Gastrocnemius medialis (tissue), 4 donors: ENCODE data around the gene CALM1. TPM values are rescaled to one million over a fixed set of nuclear protein-coding genes. Genes with fewer than 3 reads are reported as not detected.

Experiments used
- ATAC-seq, 2 donors: fragments of 150-250 bp; one replicate each; pipeline ENCODE4 v1.9.1; 2016
- DNase-seq, 2 donors: peaks; one replicate each; pipeline ENCODE4 v3.0.0-alpha.2; 2019
- H3K27ac ChIP-seq, 4 donors: fragments of 200-600 bp; sonication (generic); 1 replicate in 1 of 4; 2 replicates in 3 of 4; pipeline ENCODE4 v1.5.1; 2016 to 2018; ENCODE audit warnings: mild to moderate bottlenecking in 2 of 4, moderate library complexity in 1 of 4
- H3K27me3 ChIP-seq, 3 donors: fragments of 200-600 bp; sonication (generic) in 2 of 3; 1 replicate in 1 of 3; 2 replicates in 2 of 3; pipeline versions ENCODE4 v1.5.1 to v1.6.0; 2016 to 2019; ENCODE audit warnings: mild to moderate bottlenecking in 1 of 3, moderate library complexity in 1 of 3
- H3K36me3 ChIP-seq, 2 donors: fragments of 200-600 bp; sonication (generic) in 1 of 2; one replicate each; pipeline ENCODE4 v1.5.1; 2017 to 2018
- H3K4me1 ChIP-seq, 2 donors: fragments of 200-600 bp; sonication (generic) in 1 of 2; one replicate each; pipeline ENCODE4 v1.5.1; 2016 to 2017; ENCODE audit warnings: mild to moderate bottlenecking in 2 of 2
- H3K4me3 ChIP-seq, 4 donors: fragments of 200-600 bp; sonication (generic) in 3 of 4; 1 replicate in 1 of 4; 2 replicates in 3 of 4; pipeline ENCODE4 v1.5.1; 2016 to 2019; ENCODE audit warnings: mild to moderate bottlenecking in 2 of 4
- H3K9me3 ChIP-seq, 3 donors: fragments of 200-600 bp; sonication (generic) in 2 of 3; 1 replicate in 1 of 3; 2 replicates in 2 of 3; pipeline ENCODE4 v1.5.1; 2016 to 2019
- CTCF ChIP-seq, 5 experiments: fragments of 450-650 bp in 3 of 5; fragments of 200-600 bp in 2 of 5; sonication (generic) in 2 of 5; IDR thresholded peaks in 4 of 5; conservative IDR thresholded peaks in 1 of 5; 1 replicate in 4 of 5; 2 replicates in 1 of 5; pipeline ENCODE4 v1.5.1; 2016 to 2019; ENCODE audit warnings: antibody characterized with exemption in 5 of 5, mild to moderate bottlenecking in 3 of 5, moderate library complexity in 3 of 5
- POLR2A ChIP-seq, 2 donors: fragments of 450-650 bp; IDR thresholded peaks; one replicate each; pipeline ENCODE4 v1.6.1; 2017; ENCODE audit warnings: antibody characterized with exemption in 2 of 2, mild to moderate bottlenecking in 2 of 2, moderate library complexity in 2 of 2
- in situ Hi-C, 4 donors: fragments of 200-750 bp; cut with MboI; loops; one replicate each; pipeline versions ENCODE4 v1.15.0 to v1.8.0; 2017; ENCODE audit warnings: low sequenced_read_pairs in 4 of 4
- intact Hi-C: fragments of 100-400 bp; cut with DNase I; formaldehyde crosslinking; loops from one replicate; pipeline ENCODE4 v1.15.1; 2023; ENCODE audit warnings: low total_unique reads
- total RNA-seq, 4 donors: library from RNA; depleted of rRNA; stranded (reverse); fragments of >200 nt; gene quantifications; one replicate each; pipeline versions ENCODE4 v1.1.0 to v1.2.3, GENCODE V29; 2016

Gene CALM1
- total RNA-seq, 4 donors from 2014 or later = 466 to 1,278 (median 1,009) TPM

- peaks cover 38 to 43% of the 10 kb centered on the region in 2 donors for H3K4me1 ChIP-seq
- no peaks in the 10 kb centered on the region for H3K27me3 ChIP-seq
- TF ChIP-seq CTCF (IDR thresholded peaks at IDR 0.05 in 4 of 5, conservative IDR thresholded peaks at IDR 0.05 in 1 of 5) (no peak), POLR2A (IDR thresholded peaks at IDR 0.05) (no peak)
- intact Hi-C loops (loop anchor here (5.0 kb wide), 1 partner anchor 115 kb away; no protein-coding TSS in a partner anchor), in situ Hi-C loops (loop anchor here in 3 of 4 donors (10.0 kb wide), 2 partner anchors 288 to 348 kb away; no protein-coding TSS in a partner anchor)
- H3K27ac ChIP-seq = peak overlapping the region; percentile 73 to 94 (median 94)
- H3K4me3 ChIP-seq = no peak overlapping the region
- peaks cover 0 to 42% of the 10 kb centered on the region in 2 donors for H3K36me3 ChIP-seq
- DNase-seq (no peak), ATAC-seq (no peak)
- no peaks in the 10 kb centered on the region for H3K9me3 ChIP-seq
Measured at GRCh38 chr14:90407230-90407629, 10.4 kb downstream of the CALM1 start.

- in situ Hi-C loops = loop anchor here in 3 of 4 donors (10.0 kb wide), 2 partner anchors 286 to 346 kb away; no protein-coding TSS in a partner anchor
- DNase-seq (no peak), ATAC-seq (no peak)
- intact Hi-C loops = loop anchor here (5.0 kb wide), 1 partner anchor 114 kb away; no protein-coding TSS in a partner anchor
- peaks cover 0 to 27% of the 10 kb centered on the region in 2 donors for H3K36me3 ChIP-seq
- H3K9me3 ChIP-seq = no peaks in the 10 kb centered on the region
- peak overlapping the region; percentile 63 to 94 (median 94) for H3K27ac ChIP-seq
- no peaks in the 10 kb centered on the region for H3K27me3 ChIP-seq
- no peak overlapping the region for H3K4me3 ChIP-seq
- TF ChIP-seq POLR2A (IDR thresholded peaks at IDR 0.05) (no peak), CTCF (IDR thresholded peaks at IDR 0.05 in 4 of 5, conservative IDR thresholded peaks at IDR 0.05 in 1 of 5) (no peak)
- peaks cover 25 to 29% of the 10 kb centered on the region in 2 donors for H3K4me1 ChIP-seq
Measured at GRCh38 chr14:90408713-90409112, 11.9 kb downstream of the CALM1 start.

- H3K4me3 ChIP-seq = no peak overlapping the region
- no peaks in the 10 kb centered on the region for H3K27me3 ChIP-seq
- in situ Hi-C loops (loop anchor here in 3 of 4 donors (10.0 kb wide), 2 partner anchors 286 to 346 kb away; no protein-coding TSS in a partner anchor), intact Hi-C loops (loop anchor here (5.0 kb wide), 1 partner anchor 113 kb away; no protein-coding TSS in a partner anchor)
- DNase-seq = no peak
- peak; percentile 47 to 60 for ATAC-seq
- peaks cover 21 to 23% of the 10 kb centered on the region in 2 donors for H3K4me1 ChIP-seq
- H3K36me3 ChIP-seq = peaks cover 0 to 22% of the 10 kb centered on the region in 2 donors
- no peaks in the 10 kb centered on the region for H3K9me3 ChIP-seq
- peak overlapping the region; percentile 63 to 94 (median 94) for H3K27ac ChIP-seq
- TF ChIP-seq POLR2A (IDR thresholded peaks at IDR 0.05) = no peak
- TF ChIP-seq CTCF (IDR thresholded peaks at IDR 0.05 in 4 of 5, conservative IDR thresholded peaks at IDR 0.05 in 1 of 5) = no peak
Measured at GRCh38 chr14:90409209-90409730, 12.4 kb downstream of the CALM1 start.

GRCh38 chr14:90412058-90412457 lies 15.2 kb downstream of the CALM1 start:
- in situ Hi-C loops = no loop called here

More at GRCh38 chr14:90412058-90412457, 15.2 kb downstream of the CALM1 start:
- Histone ChIP-seq H3K27me3 (no peaks in the 10 kb centered on the region), H3K36me3 (no peaks in the 10 kb centered on the region), H3K4me3 (no peak overlapping the region), H3K4me1 (peaks cover 0 to 14% of the 10 kb centered on the region in 2 donors), H3K9me3 (no peaks in the 10 kb centered on the region), H3K27ac (no peak overlapping the region)
- TF ChIP-seq CTCF (IDR thresholded peaks at IDR 0.05 in 4 of 5, conservative IDR thresholded peaks at IDR 0.05 in 1 of 5) (no peak), POLR2A (IDR thresholded peaks at IDR 0.05) (no peak)
- DNase-seq (no peak), ATAC-seq (no peak)
- intact Hi-C loops = no loop called here
